ENCODE results near the gene SORCS2.

DNA sequence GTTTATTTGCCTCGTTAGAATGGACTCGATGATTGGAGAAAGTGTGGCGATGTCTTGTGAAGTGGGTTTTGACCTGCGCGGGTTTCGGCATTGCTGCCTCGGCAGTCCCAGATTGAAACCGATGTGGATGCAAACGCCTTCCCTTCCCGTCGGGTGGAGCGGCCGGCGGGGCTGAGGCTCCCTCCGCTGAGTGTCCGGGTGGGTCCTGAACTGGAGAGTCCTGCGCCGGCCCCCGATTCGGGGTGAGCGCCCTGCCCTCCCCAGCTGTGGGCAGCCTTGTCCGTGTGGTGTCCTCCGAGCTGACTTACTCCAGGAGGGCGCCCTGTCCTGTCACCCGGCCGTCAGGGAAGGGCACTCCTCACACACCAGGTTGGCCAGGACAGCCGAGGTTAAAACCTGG lies 317.7 kb downstream of the SORCS2 start:
- TF ChIP-seq, protein P1, sequence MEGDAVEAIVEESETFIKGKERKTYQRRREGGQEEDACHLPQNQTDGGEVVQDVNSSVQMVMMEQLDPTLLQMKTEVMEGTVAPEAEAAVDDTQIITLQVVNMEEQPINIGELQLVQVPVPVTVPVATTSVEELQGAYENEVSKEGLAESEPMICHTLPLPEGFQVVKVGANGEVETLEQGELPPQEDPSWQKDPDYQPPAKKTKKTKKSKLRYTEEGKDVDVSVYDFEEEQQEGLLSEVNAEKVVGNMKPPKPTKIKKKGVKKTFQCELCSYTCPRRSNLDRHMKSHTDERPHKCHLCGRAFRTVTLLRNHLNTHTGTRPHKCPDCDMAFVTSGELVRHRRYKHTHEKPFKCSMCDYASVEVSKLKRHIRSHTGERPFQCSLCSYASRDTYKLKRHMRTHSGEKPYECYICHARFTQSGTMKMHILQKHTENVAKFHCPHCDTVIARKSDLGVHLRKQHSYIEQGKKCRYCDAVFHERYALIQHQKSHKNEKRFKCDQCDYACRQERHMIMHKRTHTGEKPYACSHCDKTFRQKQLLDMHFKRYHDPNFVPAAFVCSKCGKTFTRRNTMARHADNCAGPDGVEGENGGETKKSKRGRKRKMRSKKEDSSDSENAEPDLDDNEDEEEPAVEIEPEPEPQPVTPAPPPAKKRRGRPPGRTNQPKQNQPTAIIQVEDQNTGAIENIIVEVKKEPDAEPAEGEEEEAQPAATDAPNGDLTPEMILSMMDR (IDR thresholded peaks at IDR 0.05) = no peak
- no peak for TF ChIP-seq POLR2A (IDR thresholded peaks at IDR 0.05)

Data from uterus (tissue), 2 donors.